ENCODE data around the gene PPP2R1A.

Gene PPP2R1A

GRCh38 chr19:52148256-52148655, 41.6 kb upstream of the PPP2R1A start:
- Histone ChIP-seq H3K36me3 (ENCODE audit: control insufficient read depth, low read length) (no peaks in the 10 kb centered on the region), H3K4me1 (ENCODE audit: control insufficient read depth, low read length) (no peaks in the 10 kb centered on the region), H3K4me2 (ENCODE audit: low read length) (no peak overlapping the region), H3K27ac (ENCODE audit: low read depth, low read length) (no peak overlapping the region), H3K4me3 (ENCODE audit: low read length) (no peak overlapping the region), H3K9me2 (replicated peaks; ENCODE audit: control insufficient read depth, low read length) (no peaks in the 10 kb centered on the region), H3K27me3 (ENCODE audit: control insufficient read depth, low read length) (no peaks in the 10 kb centered on the region), H3K9me3 (ENCODE audit: control insufficient read depth, insufficient read depth, low read length) (peaks cover 4% of the 10 kb centered on the region; the same call in 1 of the 2 replicates), H4K20me1 (ENCODE audit: control insufficient read depth, insufficient read depth, low read depth, low read length) (no peaks in the 10 kb centered on the region), H3F3A (ENCODE audit: control insufficient read depth, insufficient read depth) (no peaks in the 10 kb centered on the region), H3K79me2 (ENCODE audit: control insufficient read depth, low read length) (no peaks in the 10 kb centered on the region)
- TF ChIP-seq CTCF (IDR thresholded peaks at IDR 0.05; ENCODE audit: low read depth, low read length, poor library complexity, severe bottlenecking) (no peak), EZH2phosphoT487 (IDR thresholded peaks at IDR 0.05; ENCODE audit: borderline replicate concordance, low read length) (no peak)

DNA sequence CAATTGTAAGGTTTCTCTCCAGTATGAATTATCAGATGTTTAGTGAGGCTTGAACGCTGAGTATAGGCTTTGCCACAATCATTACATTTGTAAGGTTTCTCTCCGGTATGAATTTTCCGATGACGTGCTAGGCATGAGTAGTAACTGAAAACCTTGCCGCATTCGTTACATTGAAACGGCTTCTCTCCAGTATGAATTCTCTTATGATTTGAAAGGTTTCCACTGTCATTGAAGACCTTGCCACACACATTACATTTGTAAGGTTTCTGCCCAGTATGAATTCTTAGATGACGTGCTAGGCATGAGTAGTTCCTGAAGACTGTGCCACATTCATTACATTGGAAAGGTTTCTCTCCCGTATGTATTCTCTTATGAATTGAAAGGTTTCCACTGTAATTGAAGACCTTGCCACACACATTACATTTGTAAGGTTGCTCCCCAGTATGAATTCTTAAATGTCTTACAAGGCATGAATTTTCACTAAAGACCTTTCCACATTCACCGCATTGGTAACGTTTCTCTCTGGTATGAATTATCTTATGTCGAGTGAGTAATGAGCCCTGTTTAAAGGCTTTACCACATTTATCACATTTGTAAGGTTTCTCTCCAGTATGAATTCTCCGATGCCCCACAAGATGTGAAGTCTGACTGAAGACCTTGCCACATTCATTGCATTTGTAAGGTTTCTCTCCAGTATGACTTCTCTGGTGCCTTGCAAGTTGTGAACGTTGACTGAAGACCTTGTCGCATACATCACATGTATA, 34.1 kb upstream of the PPP2R1A start:
- H4K20me1 ChIP-seq (ENCODE audit: control insufficient read depth, insufficient read depth, low read depth, low read length) = no peaks in the 10 kb centered on the region
- H3K9me2 ChIP-seq (replicated peaks; ENCODE audit: control insufficient read depth, low read length) = no peaks in the 10 kb centered on the region
- H3K27ac ChIP-seq (ENCODE audit: low read depth, low read length) = no peak overlapping the region
- peaks cover 33% of the 10 kb centered on the region for H3K36me3 ChIP-seq (ENCODE audit: control insufficient read depth, low read length)
- H3K79me2 ChIP-seq (ENCODE audit: control insufficient read depth, low read length) = no peaks in the 10 kb centered on the region
- H3K9me3 ChIP-seq (ENCODE audit: control insufficient read depth, insufficient read depth, low read length) = peaks cover 53% of the 10 kb centered on the region
- H3K4me1 ChIP-seq (ENCODE audit: control insufficient read depth, low read length) = no peaks in the 10 kb centered on the region
- no peaks in the 10 kb centered on the region for H3K27me3 ChIP-seq (ENCODE audit: control insufficient read depth, low read length)
- TF ChIP-seq CTCF (IDR thresholded peaks at IDR 0.05; ENCODE audit: low read depth, low read length, poor library complexity, severe bottlenecking) (no peak), EZH2phosphoT487 (IDR thresholded peaks at IDR 0.05; ENCODE audit: borderline replicate concordance, low read length) (no peak)
- H3K4me3 ChIP-seq (ENCODE audit: low read length) = no peak overlapping the region
- no peak overlapping the region for H3K4me2 ChIP-seq (ENCODE audit: low read length)
- no peaks in the 10 kb centered on the region for H3F3A ChIP-seq (ENCODE audit: control insufficient read depth, insufficient read depth)

DNA sequence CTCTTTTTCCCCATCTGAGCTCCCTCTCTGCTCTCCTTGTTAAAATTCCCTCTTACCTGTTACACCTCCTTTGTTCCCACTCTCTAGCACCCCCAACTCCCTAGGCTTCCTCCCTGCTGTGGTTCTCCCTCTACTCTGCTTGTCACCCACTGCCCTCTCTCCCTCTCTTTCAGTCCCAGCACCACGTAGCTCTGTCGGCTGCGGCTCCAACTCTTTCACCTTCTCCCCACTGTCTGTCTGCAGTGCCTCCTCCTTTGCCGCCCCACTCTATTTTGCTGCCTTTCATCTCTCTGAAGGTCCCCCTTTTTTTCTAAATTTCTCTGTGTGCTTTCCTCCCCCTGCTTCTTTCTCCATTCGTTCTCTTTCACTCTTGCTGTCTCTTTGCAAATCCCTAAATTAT, 19.5 kb upstream of the PPP2R1A start:
- Histone ChIP-seq H3F3A (ENCODE audit: control insufficient read depth, insufficient read depth) (no peaks in the 10 kb centered on the region), H3K4me1 (ENCODE audit: control insufficient read depth, low read length) (peaks cover 14% of the 10 kb centered on the region), H3K9me2 (replicated peaks; ENCODE audit: control insufficient read depth, low read length) (no peaks in the 10 kb centered on the region), H3K9me3 (ENCODE audit: control insufficient read depth, insufficient read depth, low read length) (peaks cover 12% of the 10 kb centered on the region), H3K36me3 (ENCODE audit: control insufficient read depth, low read length) (peaks cover 20% of the 10 kb centered on the region), H4K20me1 (ENCODE audit: control insufficient read depth, insufficient read depth, low read depth, low read length) (no peaks in the 10 kb centered on the region), H3K27me3 (ENCODE audit: control insufficient read depth, low read length) (no peaks in the 10 kb centered on the region), H3K79me2 (ENCODE audit: control insufficient read depth, low read length) (peaks cover 6% of the 10 kb centered on the region), H3K4me2 (ENCODE audit: low read length) (peak overlapping the region; percentile 84), H3K27ac (ENCODE audit: low read depth, low read length) (no peak overlapping the region), H3K4me3 (ENCODE audit: low read length) (peak overlapping the region; percentile 86)
- TF ChIP-seq EZH2phosphoT487 (IDR thresholded peaks at IDR 0.05; ENCODE audit: borderline replicate concordance, low read length) = no peak
- no peak for TF ChIP-seq CTCF (IDR thresholded peaks at IDR 0.05; ENCODE audit: low read depth, low read length, poor library complexity, severe bottlenecking)
